GM10266 (cell line): ENCODE data around the gene DCHS1.

Source experiments
- DNase-seq: peaks from one replicate; pipeline ENCODE4 v3.0.0; 2012; ENCODE audit errors: extremely low spot score
- CTCF ChIP-seq: IDR thresholded peaks from 2 replicates; pipeline ENCODE4 v1.5.1; 2012; ENCODE audit warnings: mild to moderate bottlenecking, low read depth; ENCODE audit not compliant: control insufficient read depth, insufficient read depth; ENCODE audit errors: missing control alignments

The DCHS1 gene

GRCh38 chr11:6650104-6650503 is 5.5 kb downstream of the DCHS1 start:
- no peak for DNase-seq
- no peak for TF ChIP-seq CTCF

- no peak for DNase-seq
- no peak for TF ChIP-seq CTCF
These were observed 7.1 kb downstream of the DCHS1 start for GRCh38 chr11:6648501-6648900.

GRCh38 chr11:6647836-6648235 is 7.8 kb downstream of the DCHS1 start:
- no peak for TF ChIP-seq CTCF
- no peak for DNase-seq

GRCh38 chr11:6646918-6647679 is 8.5 kb downstream of the DCHS1 start:
- no peak for TF ChIP-seq CTCF
- peak; percentile 77 for DNase-seq

- no peak for TF ChIP-seq CTCF
- DNase-seq, result no peak
These were observed 9.1 kb downstream of the DCHS1 start for GRCh38 chr11:6646576-6646917.

- DNase-seq, result no peak
- TF ChIP-seq CTCF, result no peak
These were observed 9.5 kb downstream of the DCHS1 start for GRCh38 chr11:6646071-6646470.

- no peak for TF ChIP-seq CTCF
- no peak for DNase-seq
These were observed 12.7 kb downstream of the DCHS1 start for GRCh38 chr11:6642957-6643356.
